ENCODE data around the gene CRTAC1. TPM values are rescaled to one million over a fixed set of nuclear protein-coding genes. Genes with fewer than 3 reads are reported as not detected.
A peak's percentile ranks its signal among the peaks of the same experiment; 100 is the strongest.

The CRTAC1 gene
- total and polyA plus RNA-seq, 10 of the 15 experiments (the other 5 are each of a cell fraction or from before 2014, with no cell fraction given), result 0.10 TPM; not detected in 9

- TF ChIP-seq, protein P1, sequence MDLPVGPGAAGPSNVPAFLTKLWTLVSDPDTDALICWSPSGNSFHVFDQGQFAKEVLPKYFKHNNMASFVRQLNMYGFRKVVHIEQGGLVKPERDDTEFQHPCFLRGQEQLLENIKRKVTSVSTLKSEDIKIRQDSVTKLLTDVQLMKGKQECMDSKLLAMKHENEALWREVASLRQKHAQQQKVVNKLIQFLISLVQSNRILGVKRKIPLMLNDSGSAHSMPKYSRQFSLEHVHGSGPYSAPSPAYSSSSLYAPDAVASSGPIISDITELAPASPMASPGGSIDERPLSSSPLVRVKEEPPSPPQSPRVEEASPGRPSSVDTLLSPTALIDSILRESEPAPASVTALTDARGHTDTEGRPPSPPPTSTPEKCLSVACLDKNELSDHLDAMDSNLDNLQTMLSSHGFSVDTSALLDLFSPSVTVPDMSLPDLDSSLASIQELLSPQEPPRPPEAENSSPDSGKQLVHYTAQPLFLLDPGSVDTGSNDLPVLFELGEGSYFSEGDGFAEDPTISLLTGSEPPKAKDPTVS (IDR thresholded peaks at IDR 0.05; ENCODE audit: low read depth, low read length), result no peak
Observed at GRCh38 chr10:98058295-98058694, 27.9 kb upstream of the CRTAC1 start (continued).

DNA sequence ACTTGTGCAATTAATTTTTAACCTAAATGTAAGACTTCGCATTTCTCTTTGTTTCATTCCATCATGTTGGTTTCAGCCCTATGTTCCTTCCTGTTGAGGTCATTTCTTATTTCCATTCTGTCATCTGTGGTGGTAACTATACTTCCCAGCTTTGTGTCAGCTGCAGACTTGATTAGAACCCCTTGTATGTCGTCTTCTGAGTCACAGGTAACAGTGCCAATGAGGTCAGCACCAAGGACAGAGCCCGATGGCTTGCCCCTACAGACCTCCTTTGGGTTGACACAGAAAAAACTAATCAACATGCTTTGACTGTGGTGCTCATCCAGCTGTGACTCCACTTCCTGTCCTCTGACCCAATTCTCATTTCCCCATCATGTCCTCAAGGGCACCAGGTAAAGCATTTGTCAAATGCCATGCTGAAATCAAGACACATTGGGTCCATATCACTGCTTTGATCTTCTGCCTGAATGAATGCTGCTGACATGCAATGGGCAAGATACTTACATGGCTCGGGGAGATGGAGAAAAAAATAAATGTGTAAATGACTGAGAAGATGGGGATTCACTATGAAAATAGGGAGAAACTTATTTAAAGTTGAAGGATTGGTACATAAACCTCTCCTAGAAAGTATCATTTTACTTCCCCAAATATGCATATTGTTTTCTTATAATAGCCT, 25.6 kb upstream of the CRTAC1 start:
- ATAC-seq (peak; percentile 82), DNase-seq (ENCODE audit: low read depth, low spot score) (no peak), FAIRE-seq (no peak)
- CTCF ChIA-PET, result interaction anchor here (1.5 kb wide), 2 partner anchors 14 to 76 kb away, joined by 3 read pairs; no protein-coding TSS in a partner anchor
- Histone ChIP-seq H3K4me1 (ENCODE audit: control insufficient read depth, insufficient read depth, low read length) (no peaks in the 10 kb centered on the region), H3K9me3 (replicated peaks; ENCODE audit: control insufficient read depth, insufficient read depth, low read length) (no peaks in the 10 kb centered on the region), H3K9ac (ENCODE audit: control insufficient read depth, insufficient read depth, low read length) (no peak overlapping the region), H3K79me2 (ENCODE audit: control insufficient read depth, insufficient read depth, low read length) (no peaks in the 10 kb centered on the region), H3K4me2 (ENCODE audit: control insufficient read depth, insufficient read depth) (no peak overlapping the region), H3K36me3 (ENCODE audit: control insufficient read depth in 2 of 2, insufficient read depth in 2 of 2, low read length in 1 of 2) (no peaks in the 10 kb centered on the region), H3K27me3 (replicated peaks in 1 of 2; ENCODE audit: control insufficient read depth in 2 of 2, insufficient read depth in 2 of 2, low read length in 1 of 2) (peaks cover 0 to 1% of the 10 kb centered on the region in 2 experiments; a peak in 2 of 4 replicates), H2AFZ (ENCODE audit: control insufficient read depth, low read depth, low read length) (no peak overlapping the region), H3K27ac (ENCODE audit: control insufficient read depth, insufficient read depth) (no peak overlapping the region), H4K20me1 (ENCODE audit: control insufficient read depth, insufficient read depth) (no peaks in the 10 kb centered on the region; the same call in 1 of the 2 replicates), H3K4me3 (no peak overlapping the region)
- TF ChIP-seq BACH1 (IDR thresholded peaks at IDR 0.05; ENCODE audit: borderline replicate concordance), result no peak
- TF ChIP-seq REST (IDR thresholded peaks at IDR 0.05; ENCODE audit: low read depth, low read length), result peak; percentile 91
- no peak for TF ChIP-seq MLLT1 (IDR thresholded peaks at IDR 0.05)
- TF ChIP-seq PRDM15 (CRISPR knock-in tag; IDR thresholded peaks at IDR 0.05), result no peak
- in situ Hi-C loops (cut with MboI), result no loop called here
- 8% methylated on average over 4 of the region's 4 CpGs for WGBS (ENCODE audit: insufficient coverage, insufficient replicate concordance, low lambda C conversion rate, missing lambda C conversion rate)
- RAD21 ChIA-PET (ENCODE audit: unreplicated experiment), result no interaction called here
- intact Hi-C loops (cut with micrococcal nuclease; ENCODE audit: unreplicated experiment), result loop anchor here (10.0 kb wide), 1 partner anchor 61 kb away; no protein-coding TSS in a partner anchor
- POLR2A ChIA-PET, result no interaction called here
- SMC1A ChIA-PET (ENCODE audit: uncharacterized antibody, unreplicated experiment), result no interaction called here
- no TSS peak for BruUV-seq (replicated peaks)

Data from GM12878 (cell line).